Smooth muscle cell (in vitro differentiated cells): ENCODE measurements around the gene GPC1. TPM values are rescaled to one million over a fixed set of nuclear protein-coding genes. Genes with fewer than 3 reads are reported as not detected.

ENCODE experiments used
- DNase-seq: peaks from one replicate; lab custom pipeline; 2025; ENCODE audit not compliant: unreplicated experiment; lab: John Stamatoyannopoulos, UW
- H2AFZ ChIP-seq: fragments of 200-600 bp; sonication (generic); 2 replicates; pipeline ENCODE4 v1.6.0; 2016; ENCODE audit warnings: antibody characterized with exemption, low read depth, mild to moderate bottlenecking
- H3F3A ChIP-seq: fragments of 200-600 bp; sonication (generic); 2 replicates; pipeline ENCODE4 v1.6.0; 2017; ENCODE audit warnings: antibody characterized with exemption, low read depth
- H3K27ac ChIP-seq: fragments of 200-600 bp; sonication (generic); 2 replicates; pipeline ENCODE4 v1.5.1; 2016; ENCODE audit warnings: low read depth, mild to moderate bottlenecking
- H3K27me3 ChIP-seq: fragments of 200-600 bp; sonication (generic); 2 replicates; pipeline ENCODE4 v1.6.1; 2016; ENCODE audit warnings: low read depth, mild to moderate bottlenecking
- H3K36me3 ChIP-seq: fragments of 200-600 bp; sonication (generic); 2 replicates; pipeline ENCODE4 v1.5.1; 2016; ENCODE audit warnings: low read depth
- H3K4me1 ChIP-seq: fragments of 200-600 bp; sonication (generic); 2 replicates; pipeline ENCODE4 v1.5.1; 2016; ENCODE audit warnings: low read depth
- H3K4me2 ChIP-seq: fragments of 200-600 bp; sonication (generic); 2 replicates; pipeline ENCODE4 v1.6.0; 2016; ENCODE audit warnings: mild to moderate bottlenecking
- H3K4me3 ChIP-seq: fragments of 200-600 bp; sonication (generic); 2 replicates; pipeline ENCODE4 v1.5.1; 2016; ENCODE audit warnings: mild to moderate bottlenecking
- H3K79me2 ChIP-seq: fragments of 200-600 bp; sonication (generic); 2 replicates; pipeline ENCODE4 v1.6.0; 2016; ENCODE audit warnings: low read depth, mild to moderate bottlenecking
- H3K9ac ChIP-seq: fragments of 200-600 bp; sonication (generic); 2 replicates; pipeline ENCODE4 v1.6.0; 2016; ENCODE audit warnings: low read depth
- H3K9me3 ChIP-seq: fragments of 200-600 bp; sonication (generic); replicated peaks from 2 replicates; pipeline ENCODE4 v1.5.1; 2016; ENCODE audit warnings: low read depth
- H4K20me1 ChIP-seq: fragments of 200-600 bp; sonication (generic); 2 replicates; pipeline ENCODE4 v1.6.0; 2016; ENCODE audit warnings: low read depth
- CTCF ChIP-seq: fragments of 200-600 bp; sonication (generic); IDR thresholded peaks from 2 replicates; pipeline ENCODE4 v1.5.1; 2017; ENCODE audit warnings: borderline replicate concordance, mild to moderate bottlenecking, antibody characterized with exemption; ENCODE audit not compliant: insufficient read depth, poor library complexity, severe bottlenecking
- WGBS: methylation state at CpG from one replicate; pipeline ENCODE4 v1.1.7; 2016; ENCODE audit warnings: low lambda C conversion rate; 5-methylcytosine and 5-hydroxymethylcytosine counted together
- polyA plus RNA-seq: library from polyadenylated mRNA; unstranded; fragments of >200 nt; fragmentation: Nextera tagmentation; extraction: Ambion mirVana; gene quantifications from 2 replicates; pipeline ENCODE4 v1.2.1, GENCODE V29; 2016
- total RNA-seq: library from RNA; depleted of rRNA; stranded (reverse); fragments of >200 nt; gene quantifications from 2 replicates; pipeline ENCODE4 v1.2.3, GENCODE V29; 2014

GPC1 gene
- total and polyA plus RNA-seq, 2 experiments from 2014 or later, result 88.9 to 221 TPM

DNA sequence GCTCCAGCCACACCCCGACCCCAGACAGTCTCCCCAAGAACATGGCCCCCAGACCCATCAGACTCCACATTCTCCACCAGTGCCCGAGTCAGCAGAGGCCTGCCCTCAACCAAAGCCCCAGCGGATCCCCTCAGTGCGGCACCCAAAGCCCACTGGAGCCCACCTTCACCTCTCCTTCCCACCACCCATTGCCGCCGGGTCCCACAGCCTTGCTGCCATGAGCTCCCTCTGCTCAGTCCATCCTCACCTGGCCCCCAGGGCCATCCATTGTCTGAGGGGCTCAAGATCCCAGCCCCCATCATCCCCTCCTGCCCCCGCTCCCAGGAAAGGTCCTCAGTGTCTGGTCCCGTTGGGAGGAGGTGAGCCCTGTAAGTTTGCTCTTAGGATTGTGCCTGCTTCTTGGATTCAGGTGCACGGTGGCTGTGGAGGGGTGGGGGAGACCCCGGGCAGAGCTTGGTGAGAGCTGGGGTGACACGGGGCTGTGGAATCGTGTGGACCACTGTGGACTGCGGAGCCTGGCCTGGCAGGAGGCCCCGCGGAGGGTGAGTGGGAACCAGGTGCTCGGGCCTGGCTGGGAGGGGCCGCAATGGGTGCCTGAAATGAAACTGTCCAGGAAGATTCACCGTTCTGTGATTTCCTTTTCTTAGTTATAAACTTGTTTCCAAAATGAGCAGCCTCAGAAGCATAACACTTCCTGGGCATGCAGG is 32.7 kb upstream of the GPC1 start:
- no peak for DNase-seq
- no peak overlapping the region for H3K27ac ChIP-seq
- TF ChIP-seq CTCF, result no peak
- no peaks in the 10 kb centered on the region for H3F3A ChIP-seq
- H3K79me2 ChIP-seq, result no peaks in the 10 kb centered on the region
- H3K4me2 ChIP-seq, result no peak overlapping the region
- H4K20me1 ChIP-seq, result no peaks in the 10 kb centered on the region
- H3K36me3 ChIP-seq, result no peaks in the 10 kb centered on the region
- H3K4me3 ChIP-seq, result no peak overlapping the region
- H2AFZ ChIP-seq, result no peak overlapping the region
- H3K4me1 ChIP-seq, result no peaks in the 10 kb centered on the region
- H3K9ac ChIP-seq, result no peak overlapping the region
- no peaks in the 10 kb centered on the region for H3K27me3 ChIP-seq
- 93% methylated on average over 16 of the region's 18 CpGs for WGBS
- no peaks in the 10 kb centered on the region for H3K9me3 ChIP-seq

DNA sequence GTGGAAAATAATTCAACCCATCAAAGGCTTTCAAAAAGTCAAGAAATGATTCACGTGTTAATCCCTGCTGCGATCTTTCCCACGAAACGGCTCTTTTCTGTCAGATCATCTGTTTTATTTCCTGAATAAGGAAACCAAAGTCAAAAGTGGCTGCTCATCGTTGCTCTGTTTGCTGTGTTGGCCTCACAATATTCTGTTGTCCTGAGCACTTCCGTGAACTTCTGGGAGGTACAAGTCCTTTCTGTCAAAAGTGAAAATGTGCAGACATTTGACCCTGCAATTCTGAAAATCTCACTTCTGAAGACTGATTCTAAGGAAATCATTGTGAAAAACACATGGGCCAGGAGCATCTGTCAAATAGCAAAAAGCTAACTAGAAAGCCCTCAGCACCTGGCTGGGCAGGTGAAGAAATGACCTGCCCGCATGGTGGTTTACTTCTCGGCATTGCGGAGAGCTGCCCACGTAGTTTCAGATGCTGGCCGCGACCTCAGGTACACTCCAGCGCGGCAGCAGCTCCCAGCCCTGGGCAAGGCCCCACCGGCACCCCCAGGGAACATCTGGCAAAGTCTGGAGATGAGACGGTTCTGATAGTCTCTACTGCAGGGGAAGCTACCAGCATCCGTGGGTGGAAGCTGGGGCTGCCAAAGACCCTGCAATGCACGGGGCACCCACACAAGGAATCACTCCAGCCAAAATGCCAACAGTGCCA is 31.9 kb upstream of the GPC1 start:
- no peaks in the 10 kb centered on the region for H3K4me1 ChIP-seq
- no peak overlapping the region for H3K4me3 ChIP-seq
- no peaks in the 10 kb centered on the region for H3K27me3 ChIP-seq
- H3K9ac ChIP-seq, result no peak overlapping the region
- WGBS, result 77% methylated on average over 18 of the region's 18 CpGs
- H3K27ac ChIP-seq, result no peak overlapping the region
- no peak for DNase-seq
- no peaks in the 10 kb centered on the region for H3K79me2 ChIP-seq
- no peaks in the 10 kb centered on the region for H3K9me3 ChIP-seq
- no peak overlapping the region for H2AFZ ChIP-seq
- no peaks in the 10 kb centered on the region for H4K20me1 ChIP-seq
- H3F3A ChIP-seq, result no peaks in the 10 kb centered on the region
- no peak overlapping the region for H3K4me2 ChIP-seq
- TF ChIP-seq CTCF, result no peak
- H3K36me3 ChIP-seq, result no peaks in the 10 kb centered on the region

- no peak for TF ChIP-seq CTCF
- H4K20me1 ChIP-seq, result no peaks in the 10 kb centered on the region
- DNase-seq, result no peak
- no peak overlapping the region for H3K9ac ChIP-seq
- no peak overlapping the region for H2AFZ ChIP-seq
- no peaks in the 10 kb centered on the region for H3K36me3 ChIP-seq
- no peaks in the 10 kb centered on the region for H3K27me3 ChIP-seq
- H3K9me3 ChIP-seq, result no peaks in the 10 kb centered on the region
- 97% methylated on average over 18 of the region's 18 CpGs for WGBS
- no peak overlapping the region for H3K27ac ChIP-seq
- H3K4me2 ChIP-seq, result no peak overlapping the region
- no peaks in the 10 kb centered on the region for H3K79me2 ChIP-seq
- H3K4me3 ChIP-seq, result no peak overlapping the region
- H3K4me1 ChIP-seq, result no peaks in the 10 kb centered on the region
- H3F3A ChIP-seq, result no peaks in the 10 kb centered on the region
These were observed 31.1 kb upstream of the GPC1 start for GRCh38 chr2:240404174-240404852.
